CD4-positive, alpha-beta T cell (primary cell): ENCODE measurements around the gene WFDC2. TPM values are rescaled to one million over a fixed set of nuclear protein-coding genes. Genes with fewer than 3 reads are reported as not detected.

Source experiments
- ATAC-seq: fragments of 200-7000 bp; cut with Tn5 transposase; one replicate; pipeline ENCODE4 v1.10.0; 2022; ENCODE audit warnings: mild to moderate bottlenecking; ENCODE audit not compliant: poor library complexity
- CTCF ChIA-PET: fragments of 350-600 bp; sonication (Branson Sonifier 250); formaldehyde crosslinking; loops from one replicate; lab custom pipeline; 2021; ENCODE audit warnings: antibody characterized with exemption, inconsistent platforms; lab: Charles Lee
- POLR2A ChIA-PET: fragments of 350-600 bp; sonication (Branson Sonifier 250); formaldehyde crosslinking; loops from one replicate; lab custom pipeline; 2021; ENCODE audit warnings: antibody characterized with exemption, inconsistent platforms; lab: Charles Lee
- DNase-seq, 14 experiments: peaks; one replicate each; pipeline ENCODE4 v3.0.0-alpha.2; 2013 to 2020; ENCODE audit warnings: mixed read lengths in 2 of 14
- H3K27ac ChIP-seq, 2 donors: one replicate each; pipeline versions ENCODE4 v1.5.1 to v1.7.0; 2013; ENCODE audit warnings: low read length in 2 of 2, low read depth in 1 of 2, mild to moderate bottlenecking in 1 of 2
- H3K27me3 ChIP-seq, 2 experiments: 1 replicate in 1 of 2; 2 replicates in 1 of 2; pipeline versions ENCODE4 v1.6.1 to v1.7.0; 2013; ENCODE audit warnings: low read length in 2 of 2, control low read depth in 1 of 2, mild to moderate bottlenecking in 1 of 2, moderate library complexity in 1 of 2; ENCODE audit not compliant: insufficient read depth in 2 of 2, control insufficient read depth in 1 of 2
- H3K36me3 ChIP-seq: one replicate; pipeline ENCODE4 v1.6.1; 2013; ENCODE audit warnings: low read length, control low read depth; ENCODE audit not compliant: insufficient read depth
- H3K4me1 ChIP-seq: one replicate; pipeline ENCODE4 v1.6.1; 2013; ENCODE audit warnings: low read length, control low read depth; ENCODE audit not compliant: insufficient read depth
- H3K4me3 ChIP-seq: one replicate; pipeline ENCODE4 v1.5.1; 2013; ENCODE audit warnings: mild to moderate bottlenecking, low read length, moderate library complexity
- H3K9me3 ChIP-seq, 2 experiments: 1 replicate in 1 of 2; 2 replicates in 1 of 2; pipeline versions ENCODE4 v1.6.1 to v1.7.0; 2013; ENCODE audit warnings: low read length in 2 of 2, mild to moderate bottlenecking in 2 of 2, control low read depth in 1 of 2, moderate library complexity in 1 of 2; ENCODE audit not compliant: control insufficient read depth in 1 of 2, insufficient read depth in 1 of 2
- H3K27ac Mint-ChIP-seq: one replicate; pipeline ENCODE4 v1.8.0; 2020; ENCODE audit warnings: mixed read lengths
- H3K27me3 Mint-ChIP-seq: one replicate; pipeline ENCODE4 v1.8.0; 2021; ENCODE audit warnings: mixed read lengths
- H3K36me3 Mint-ChIP-seq: one replicate; pipeline ENCODE4 v1.8.0; 2021; ENCODE audit warnings: low read depth, mixed read lengths
- H3K4me1 Mint-ChIP-seq: one replicate; pipeline ENCODE4 v1.8.0; 2021; ENCODE audit warnings: low read depth, mixed read lengths
- H3K4me3 Mint-ChIP-seq: one replicate; pipeline ENCODE4 v1.8.0; 2020; ENCODE audit warnings: mild to moderate bottlenecking, mixed read lengths
- H3K9me3 Mint-ChIP-seq: one replicate; pipeline ENCODE4 v1.8.0; 2020; ENCODE audit warnings: mixed read lengths
- intact Hi-C, 2 experiments: fragments of 100-400 bp; cut with DNase I in 1 of 2; cut with micrococcal nuclease in 1 of 2; formaldehyde crosslinking; loops; one replicate each; pipeline versions ENCODE4 v1.15.1 to v1.9.0; 2023 to 2025; cut with DNase I, micrococcal nuclease
- total RNA-seq, 174 experiments: library from RNA in 2 of 174; stranded (reverse) in 2 of 174; gene quantifications; one replicate each; pipeline ENCODE4 v1.2.3 and lab custom pipeline; 2021 to 2026
- TF ChIP-seq, protein P1 (sequence below): fragments of 200-600 bp; IDR thresholded peaks from one replicate; pipeline ENCODE4 v1.8.0; 2022; ENCODE audit warnings: antibody characterized with exemption, mild to moderate bottlenecking

The WFDC2 gene
- total RNA-seq, 2 experiments from 2014 or later, result not detected

DNA sequence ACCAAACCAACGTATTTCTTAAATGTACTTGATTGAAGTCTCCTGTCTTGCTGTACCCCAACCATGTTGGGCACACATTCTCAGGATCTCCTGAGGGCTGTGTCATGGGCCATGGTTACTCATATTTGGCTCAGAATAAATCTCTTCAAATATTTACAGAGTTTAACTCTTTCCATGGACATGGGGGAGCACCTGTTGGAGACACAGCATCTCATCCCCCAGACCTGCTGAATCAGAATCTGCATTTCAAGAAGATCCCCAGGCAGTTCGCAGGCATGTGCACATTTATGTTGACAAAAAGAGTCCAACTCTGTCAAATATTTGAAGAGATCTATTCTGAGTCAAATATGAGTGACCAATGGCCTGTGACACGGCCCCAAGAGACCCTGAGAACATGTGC lies 29.1 kb upstream of the WFDC2 start:
- Histone ChIP-seq H3K4me1 (peaks cover 24% of the 10 kb centered on the region), H3K36me3 (no peaks in the 10 kb centered on the region), H3K27me3 (no peaks in the 10 kb centered on the region), H3K9me3 (no peaks in the 10 kb centered on the region), H3K27ac (no peak overlapping the region), H3K4me3 (no peak overlapping the region)
- ChIA-PET CTCF (interaction anchor here (0.6 to 6.9 kb wide), 3 partner anchors 66 to 79 kb away, joined by 4 to 132 read pairs (median 9); partner anchors contain the start of genes SYS1 and TP53TG5), POLR2A (interaction anchor here (1.6 kb wide), 1 partner anchor 78 kb away, joined by 7 read pairs; the partner anchor contains the start of gene SYS1)
- ATAC-seq (no peak), DNase-seq (no peak)
- no peak overlapping the region for H3K27ac Mint-ChIP-seq
- TF ChIP-seq, protein P1, sequence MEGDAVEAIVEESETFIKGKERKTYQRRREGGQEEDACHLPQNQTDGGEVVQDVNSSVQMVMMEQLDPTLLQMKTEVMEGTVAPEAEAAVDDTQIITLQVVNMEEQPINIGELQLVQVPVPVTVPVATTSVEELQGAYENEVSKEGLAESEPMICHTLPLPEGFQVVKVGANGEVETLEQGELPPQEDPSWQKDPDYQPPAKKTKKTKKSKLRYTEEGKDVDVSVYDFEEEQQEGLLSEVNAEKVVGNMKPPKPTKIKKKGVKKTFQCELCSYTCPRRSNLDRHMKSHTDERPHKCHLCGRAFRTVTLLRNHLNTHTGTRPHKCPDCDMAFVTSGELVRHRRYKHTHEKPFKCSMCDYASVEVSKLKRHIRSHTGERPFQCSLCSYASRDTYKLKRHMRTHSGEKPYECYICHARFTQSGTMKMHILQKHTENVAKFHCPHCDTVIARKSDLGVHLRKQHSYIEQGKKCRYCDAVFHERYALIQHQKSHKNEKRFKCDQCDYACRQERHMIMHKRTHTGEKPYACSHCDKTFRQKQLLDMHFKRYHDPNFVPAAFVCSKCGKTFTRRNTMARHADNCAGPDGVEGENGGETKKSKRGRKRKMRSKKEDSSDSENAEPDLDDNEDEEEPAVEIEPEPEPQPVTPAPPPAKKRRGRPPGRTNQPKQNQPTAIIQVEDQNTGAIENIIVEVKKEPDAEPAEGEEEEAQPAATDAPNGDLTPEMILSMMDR, result no peak
- no peaks in the 10 kb centered on the region for H3K36me3 Mint-ChIP-seq
- intact Hi-C loops, result no loop called here
- peaks cover 28% of the 10 kb centered on the region for H3K4me1 Mint-ChIP-seq
- H3K9me3 Mint-ChIP-seq, result no peaks in the 10 kb centered on the region
- peaks cover 5% of the 10 kb centered on the region for H3K27me3 Mint-ChIP-seq
- H3K4me3 Mint-ChIP-seq, result no peak overlapping the region

DNA sequence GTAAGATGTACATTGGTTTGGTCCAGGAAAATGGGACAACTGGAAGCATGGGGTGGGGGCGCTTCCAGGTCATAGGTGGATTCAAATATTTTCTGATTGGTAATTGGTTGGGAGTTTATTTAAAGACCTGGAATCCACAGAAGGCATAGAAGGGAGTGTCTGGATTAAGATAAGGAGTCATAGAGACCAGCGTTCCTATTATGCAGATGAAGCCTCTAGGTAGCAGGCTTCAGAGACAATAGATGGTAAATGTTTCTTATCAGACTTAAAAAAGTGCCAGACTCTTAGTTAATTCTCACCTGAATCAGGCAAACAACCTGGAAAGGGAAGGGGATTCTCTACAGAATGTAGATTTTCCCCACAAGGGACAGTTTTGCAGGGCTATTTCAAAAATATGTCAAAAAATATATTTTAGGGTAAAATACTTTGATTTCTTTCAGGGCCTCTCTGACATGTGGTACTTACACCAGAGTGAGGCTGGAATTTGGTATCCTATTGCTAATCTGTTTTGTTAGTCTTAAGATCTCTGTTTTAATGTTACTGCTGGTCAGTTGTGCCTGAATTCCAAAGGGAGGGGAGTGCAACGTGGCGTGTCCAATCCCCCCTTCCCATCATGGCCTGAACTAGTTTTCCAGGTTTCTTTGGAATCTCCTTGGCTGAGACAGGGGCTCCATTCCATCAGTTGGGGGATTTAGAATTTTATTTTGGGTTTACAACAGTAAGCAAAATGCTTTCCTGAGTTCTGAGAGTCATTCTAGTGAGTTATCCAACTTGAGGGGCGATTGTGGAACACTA lies 28.5 kb upstream of the WFDC2 start:
- intact Hi-C loops, result no loop called here

DNA sequence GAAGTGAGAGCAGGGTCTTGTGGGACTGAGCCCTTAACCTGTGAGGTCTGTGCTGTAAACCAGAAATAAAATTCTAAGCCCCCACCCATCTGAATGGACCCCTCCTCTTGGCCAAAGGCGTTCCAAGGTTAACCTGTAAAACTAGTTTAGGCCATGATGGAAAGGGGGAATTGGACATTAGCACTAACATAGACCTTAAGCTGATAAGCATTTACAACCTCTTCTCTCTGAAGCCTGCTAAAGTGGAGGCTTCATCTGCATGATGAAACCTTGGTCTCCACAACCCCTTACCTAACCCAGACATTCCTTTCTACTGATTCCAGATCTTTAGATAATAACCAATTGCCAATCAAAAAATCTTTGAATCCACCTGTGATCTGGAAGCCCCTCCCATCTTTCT lies 27.8 kb upstream of the WFDC2 start:
- peaks cover 36% of the 10 kb centered on the region for H3K4me1 Mint-ChIP-seq
- H3K36me3 ChIP-seq, result no peaks in the 10 kb centered on the region
- no peak for ATAC-seq
- H3K9me3 ChIP-seq, result no peaks in the 10 kb centered on the region
- intact Hi-C loops, result no loop called here
- H3K27me3 Mint-ChIP-seq, result peaks cover 16% of the 10 kb centered on the region
- no peaks in the 10 kb centered on the region for H3K36me3 Mint-ChIP-seq
- CTCF ChIA-PET, result no interaction called here
- H3K27ac Mint-ChIP-seq, result no peak overlapping the region
- H3K4me1 ChIP-seq, result peaks cover 24% of the 10 kb centered on the region
- peaks cover 0 to 1% of the 10 kb centered on the region in 2 experiments for H3K27me3 ChIP-seq
- H3K4me3 ChIP-seq, result no peak overlapping the region
- no peak for DNase-seq
- no peak overlapping the region for H3K27ac ChIP-seq
- TF ChIP-seq, protein P1, result no peak
- no peak overlapping the region for H3K4me3 Mint-ChIP-seq
- H3K9me3 Mint-ChIP-seq, result no peaks in the 10 kb centered on the region
- POLR2A ChIA-PET, result no interaction called here

More for the DNA sequence above, 28.5 kb upstream of the WFDC2 start:
- DNase-seq (no peak), ATAC-seq (no peak)
- H3K9me3 ChIP-seq, result no peaks in the 10 kb centered on the region
- no peak overlapping the region for H3K27ac ChIP-seq
- H3K4me3 ChIP-seq, result no peak overlapping the region
- no peaks in the 10 kb centered on the region for H3K27me3 ChIP-seq
- TF ChIP-seq, protein P1, result no peak
- ChIA-PET CTCF (interaction anchor here (1.8 kb wide), 1 partner anchor 78 kb away, joined by 9 read pairs; the partner anchor contains the start of gene SYS1), POLR2A (no interaction called here)
- peaks cover 12% of the 10 kb centered on the region for H3K27me3 Mint-ChIP-seq
- peaks cover 28% of the 10 kb centered on the region for H3K4me1 ChIP-seq
- H3K4me3 Mint-ChIP-seq, result no peak overlapping the region
- no peaks in the 10 kb centered on the region for H3K9me3 Mint-ChIP-seq
- H3K27ac Mint-ChIP-seq, result no peak overlapping the region
- peaks cover 35% of the 10 kb centered on the region for H3K4me1 Mint-ChIP-seq
- H3K36me3 Mint-ChIP-seq, result no peaks in the 10 kb centered on the region
- H3K36me3 ChIP-seq, result no peaks in the 10 kb centered on the region
